Spleen (tissue), 11 donors: ENCODE results near the gene NR2F6. TPM values are rescaled to one million over a fixed set of nuclear protein-coding genes. Genes with fewer than 3 reads are reported as not detected.

Experiments
- DNase-seq: peaks from one replicate; pipeline ENCODE4 v3.0.0-alpha.2; 2020
- H3K27ac ChIP-seq, 8 donors: fragments of 200-600 bp; sonication (generic) in 7 of 8; 1 replicate in 4 of 8; 2 replicates in 4 of 8; pipeline versions ENCODE4 v1.5.0 to v1.8.0; 2016 to 2021; ENCODE audit warnings: inconsistent platforms in 4 of 8, mild to moderate bottlenecking in 4 of 8, moderate library complexity in 1 of 8
- H3K27me3 ChIP-seq, 7 donors: fragments of 200-600 bp; sonication (generic) in 6 of 7; replicated peaks in 1 of 7; 1 replicate in 4 of 7; 2 replicates in 3 of 7; pipeline versions ENCODE4 v1.5.0 to v1.8.0; 2016 to 2021; ENCODE audit warnings: inconsistent platforms in 3 of 7, mild to moderate bottlenecking in 1 of 7
- H3K36me3 ChIP-seq, 6 donors: fragments of 200-600 bp; sonication (generic) in 5 of 6; 1 replicate in 4 of 6; 2 replicates in 2 of 6; pipeline versions ENCODE4 v1.5.0 to v1.8.0; 2016 to 2021; ENCODE audit warnings: inconsistent platforms in 2 of 6
- H3K4me1 ChIP-seq, 6 donors: fragments of 200-600 bp; sonication (generic) in 5 of 6; 1 replicate in 3 of 6; 2 replicates in 3 of 6; pipeline versions ENCODE4 v1.5.0 to v1.8.0; 2016 to 2021; ENCODE audit warnings: inconsistent platforms in 3 of 6
- H3K4me3 ChIP-seq, 8 donors: fragments of 200-600 bp; sonication (generic) in 7 of 8; 1 replicate in 4 of 8; 2 replicates in 4 of 8; pipeline versions ENCODE4 v1.5.0 to v1.8.0; 2016 to 2021; ENCODE audit warnings: inconsistent platforms in 4 of 8, mild to moderate bottlenecking in 4 of 8, moderate library complexity in 2 of 8
- H3K9me3 ChIP-seq, 8 donors: fragments of 200-600 bp; sonication (generic) in 7 of 8; 1 replicate in 4 of 8; 2 replicates in 4 of 8; pipeline versions ENCODE4 v1.5.0 to v1.8.0; 2016 to 2021; ENCODE audit warnings: inconsistent platforms in 4 of 8
- CTCF ChIP-seq, 11 experiments: fragments of 200-600 bp in 7 of 11; fragments of 450-650 bp in 4 of 11; sonication (generic) in 4 of 11; IDR thresholded peaks in 8 of 11; conservative IDR thresholded peaks in 3 of 11; 1 replicate in 7 of 11; 2 replicates in 4 of 11; pipeline versions ENCODE4 v1.4.0 to v1.8.0; 2016 to 2021; ENCODE audit warnings: antibody characterized with exemption in 11 of 11, inconsistent platforms in 4 of 11, mild to moderate bottlenecking in 1 of 11
- POLR2A ChIP-seq, 3 donors: fragments of 450-650 bp; IDR thresholded peaks; one replicate each; pipeline ENCODE4 v1.5.1; 2017; ENCODE audit warnings: antibody characterized with exemption in 3 of 3, mild to moderate bottlenecking in 1 of 3
- POLR2AphosphoS5 ChIP-seq, 3 donors: sonication (generic); formaldehyde crosslinking; IDR thresholded peaks; one replicate each; pipeline ENCODE4 v1.5.1; 2017; ENCODE audit warnings: antibody characterized with exemption in 3 of 3
- WGBS, 5 donors: extraction: QIAGEN DNeasy Blood & Tissue Kit in 3 of 5; methylation state at CpG; one replicate each; pipeline versions ENCODE4 v1.1.5 to v1.1.7; 2013 to 2018; 5-methylcytosine and 5-hydroxymethylcytosine counted together
- intact Hi-C: fragments of 100-400 bp; cut with DNase I; formaldehyde crosslinking; loops from one replicate; pipeline ENCODE4 v1.15.0; 2023; ENCODE audit warnings: low total_unique reads
- polyA plus RNA-seq, 3 donors: library from polyadenylated mRNA; stranded (reverse); fragments of 200-250 nt; gene quantifications; one replicate each; pipeline ENCODE4 v1.2.1, GENCODE V29; 2013
- total RNA-seq, 7 donors: library from RNA; depleted of rRNA in 3 of 7; stranded (reverse); fragments of >200 nt in 3 of 7; fragmentation: NEBNext Ultra II Directional in 4 of 7; extraction: Animal tissue kit (Norgen Biotek cat#: 25700) in 4 of 7; gene quantifications; one replicate each; pipeline versions ENCODE4 v1.1.0 to v1.2.1, GENCODE V29; 2016 to 2021
- donor health status: healthy with polysubstance abuse.
- donor health status: DM: no; HTN: no; CAD: no; lungs with moderate emphysema.
- donor health status: DM: no; HTN: no; CAD: no.
- donor health status: Bipolar disorder and iron deficiency.
- donor health status: healthy.
- donor health status: DM: no; HTN: no; CAD: no.
- donor health status: DM: yes; HTN: yes; CAD: no.

NR2F6 gene
- total and polyA plus RNA-seq, 10 donors, result 6.6 to 15.0 (median 13.0) TPM

GRCh38 chr19:17211547-17212446 is 33.9 kb downstream of the NR2F6 start:
- 91 to 96% (median 95%) methylated on average over 36 to 58 of the region's 58 CpGs for WGBS, 5 donors
- Histone ChIP-seq H3K9me3 (no peaks in the 10 kb centered on the region), H3K27ac (no peak overlapping the region), H3K36me3 (peaks cover 0 to 81% (median 58%) of the 10 kb centered on the region in 6 donors), H3K4me1 (peaks cover 4 to 24% (median 20%) of the 10 kb centered on the region in 6 donors), H3K27me3 (no peaks in the 10 kb centered on the region), H3K4me3 (no peak overlapping the region)
- DNase-seq, result peak; percentile 76
- intact Hi-C loops, result no loop called here
- TF ChIP-seq POLR2AphosphoS5 (IDR thresholded peaks at IDR 0.05), result peak in 1 of 3 donors; percentile 43
- TF ChIP-seq POLR2A (IDR thresholded peaks at IDR 0.05), result no peak

GRCh38 chr19:17210296-17210695 is 35.4 kb downstream of the NR2F6 start:
- Histone ChIP-seq H3K27ac (peak overlapping the region in 1 of 8 donors; percentile 50), H3K36me3 (peaks cover 0 to 85% (median 73%) of the 10 kb centered on the region in 6 donors), H3K27me3 (no peaks in the 10 kb centered on the region), H3K4me1 (peaks cover 4 to 14% (median 10%) of the 10 kb centered on the region in 6 donors), H3K9me3 (no peaks in the 10 kb centered on the region), H3K4me3 (no peak overlapping the region)
- WGBS, 5 donors, result 83 to 93% (median 89%) methylated on average over 8 to 14 of the region's 14 CpGs
- no peak for TF ChIP-seq POLR2AphosphoS5 (IDR thresholded peaks at IDR 0.05)
- TF ChIP-seq POLR2A (IDR thresholded peaks at IDR 0.05), result no peak
- no peak for TF ChIP-seq CTCF (IDR thresholded peaks at IDR 0.05 in 8 of 11, conservative IDR thresholded peaks at IDR 0.05 in 3 of 11)
- intact Hi-C loops, result no loop called here
- peak; percentile 64 for DNase-seq

DNA sequence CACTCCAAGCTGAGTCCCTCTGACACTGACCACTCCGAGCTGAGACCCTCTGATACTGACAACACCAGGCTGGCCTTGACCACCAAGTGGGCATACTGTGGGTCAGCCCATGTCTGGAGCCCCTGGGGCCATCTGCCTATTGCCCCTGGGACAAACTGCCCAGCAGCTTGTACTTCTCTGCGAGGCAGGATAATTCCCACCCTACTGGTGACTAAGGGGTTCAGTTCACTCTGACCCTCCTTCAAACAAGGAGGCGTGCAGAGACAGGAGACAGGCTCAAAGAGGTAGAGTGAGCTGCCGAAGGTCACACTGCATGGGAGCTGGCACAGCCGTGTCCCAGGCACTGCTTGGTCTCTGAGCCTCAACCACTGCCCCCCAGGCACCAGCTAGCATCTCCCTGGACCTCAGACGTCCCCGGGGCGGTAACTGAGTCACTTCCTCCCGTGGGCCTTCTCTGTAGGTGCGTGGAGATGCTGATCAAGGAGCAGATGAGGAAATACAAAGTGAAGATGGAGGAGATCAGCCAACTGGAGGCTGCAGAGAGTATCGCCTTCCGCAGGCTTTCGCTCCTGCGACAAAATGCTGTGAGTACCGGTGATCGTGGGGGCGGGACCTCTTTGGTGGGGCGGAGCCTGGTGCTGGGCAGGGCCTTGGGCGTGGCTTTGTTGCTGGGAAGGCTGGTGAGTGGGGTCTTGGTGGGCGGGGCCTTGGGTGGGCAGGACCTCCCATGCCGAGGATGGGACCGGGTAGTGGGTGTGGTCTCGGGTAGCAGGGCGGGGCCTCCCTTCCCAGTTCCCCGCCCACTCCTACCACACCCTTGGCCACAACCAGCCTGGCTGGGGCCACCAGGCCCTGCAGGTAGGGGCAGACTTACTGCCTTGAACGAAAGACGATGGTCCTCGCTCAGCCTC is 36.3 kb downstream of the NR2F6 start:
- no peaks in the 10 kb centered on the region for H3K27me3 ChIP-seq
- H3K4me1 ChIP-seq, result peaks cover 0 to 7% (median 3%) of the 10 kb centered on the region in 6 donors
- H3K27ac ChIP-seq, result peak overlapping the region in 1 of 8 donors; percentile 50
- intact Hi-C loops, result no loop called here
- no peaks in the 10 kb centered on the region for H3K9me3 ChIP-seq
- TF ChIP-seq POLR2A (IDR thresholded peaks at IDR 0.05) (no peak), CTCF (IDR thresholded peaks at IDR 0.05 in 8 of 11, conservative IDR thresholded peaks at IDR 0.05 in 3 of 11) (no peak), POLR2AphosphoS5 (IDR thresholded peaks at IDR 0.05) (peak in 2 of 3 donors; percentile 16 to 51)
- H3K36me3 ChIP-seq, result peaks cover 0 to 95% (median 80%) of the 10 kb centered on the region in 6 donors
- peak; percentile 78 for DNase-seq
- WGBS, 5 donors, result 75 to 85% (median 77%) methylated on average over 18 to 28 of the region's 28 CpGs
- no peak overlapping the region for H3K4me3 ChIP-seq

GRCh38 chr19:17206736-17207581 is 38.8 kb downstream of the NR2F6 start:
- no peak overlapping the region for H3K27ac ChIP-seq
- no peaks in the 10 kb centered on the region for H3K27me3 ChIP-seq
- intact Hi-C loops, result no loop called here
- H3K4me1 ChIP-seq, result peaks cover 0 to 5% (median 2%) of the 10 kb centered on the region in 6 donors
- TF ChIP-seq POLR2A (IDR thresholded peaks at IDR 0.05) (no peak), POLR2AphosphoS5 (IDR thresholded peaks at IDR 0.05) (peak in 1 of 3 donors; percentile 28)
- no peaks in the 10 kb centered on the region for H3K9me3 ChIP-seq
- peaks cover 0 to 100% (median 91%) of the 10 kb centered on the region in 6 donors for H3K36me3 ChIP-seq
- no peak overlapping the region for H3K4me3 ChIP-seq
- peak; percentile 69 for DNase-seq
- 88 to 93% (median 92%) methylated on average over 13 to 25 of the region's 25 CpGs for WGBS, 5 donors
